Stimulated activated CD8-positive, alpha-beta memory T cell treated with anti-CD3 and anti-CD28 coated beads, Interleukin-4, amount 100 ng/mL, for 24 hours (primary cell): ENCODE measurements around the gene ZRANB1.

Experiments used
- DNase-seq: peaks from one replicate; pipeline ENCODE4 v3.0.0-alpha.2; 2020; ENCODE audit warnings: low read depth

ZRANB1 gene

GRCh38 chr10:124993736-124994451 lies 52.0 kb downstream of the ZRANB1 start:
- DNase-seq, result no peak

- no peak for DNase-seq
Observed at GRCh38 chr10:124994573-124995473, 52.9 kb downstream of the ZRANB1 start.

- DNase-seq, result no peak
Observed at GRCh38 chr10:124995605-124996004, 53.7 kb downstream of the ZRANB1 start.

GRCh38 chr10:124996127-124996853 lies 54.4 kb downstream of the ZRANB1 start:
- no peak for DNase-seq

GRCh38 chr10:124996854-124997215 lies 54.9 kb downstream of the ZRANB1 start:
- DNase-seq, result no peak

GRCh38 chr10:124997306-124997705 lies 55.4 kb downstream of the ZRANB1 start:
- DNase-seq, result no peak

- DNase-seq, result no peak
Observed at GRCh38 chr10:124997771-124998623, 56.1 kb downstream of the ZRANB1 start.

DNA sequence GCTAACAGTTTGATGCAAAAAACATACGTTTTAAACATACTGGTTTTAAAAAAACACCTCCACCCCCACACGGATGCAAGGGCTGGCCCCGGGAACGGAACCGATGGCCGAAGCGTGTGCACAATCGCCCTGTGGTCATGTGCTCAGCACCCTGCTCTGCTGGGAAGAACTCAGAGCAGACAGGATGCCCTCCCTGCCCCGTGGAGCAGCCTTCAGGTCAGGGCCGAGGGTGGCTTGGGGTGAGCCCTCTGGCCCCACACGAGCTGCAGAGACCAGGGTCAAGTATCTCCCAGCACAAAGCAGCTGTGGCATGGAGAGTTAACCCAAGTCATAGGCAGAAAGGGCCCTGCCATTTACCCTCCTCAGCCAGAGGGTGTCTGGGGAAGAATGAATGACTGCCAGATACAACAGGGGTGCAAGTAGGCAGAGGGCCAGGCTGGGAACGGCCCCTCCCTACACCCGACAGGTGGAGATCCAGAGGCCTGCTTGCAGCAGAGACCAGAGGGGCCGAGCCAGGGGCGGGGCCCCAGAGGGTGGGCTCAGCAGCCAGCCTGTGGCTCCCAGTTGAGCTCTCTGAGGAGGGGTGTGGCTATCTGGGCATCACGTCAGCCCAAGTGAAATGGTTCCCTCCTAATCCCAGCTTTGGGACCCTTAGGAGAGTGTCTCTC lies 56.8 kb downstream of the ZRANB1 start:
- DNase-seq, result no peak

- DNase-seq, result no peak
Observed at GRCh38 chr10:124999433-125000365, 57.8 kb downstream of the ZRANB1 start.

DNA sequence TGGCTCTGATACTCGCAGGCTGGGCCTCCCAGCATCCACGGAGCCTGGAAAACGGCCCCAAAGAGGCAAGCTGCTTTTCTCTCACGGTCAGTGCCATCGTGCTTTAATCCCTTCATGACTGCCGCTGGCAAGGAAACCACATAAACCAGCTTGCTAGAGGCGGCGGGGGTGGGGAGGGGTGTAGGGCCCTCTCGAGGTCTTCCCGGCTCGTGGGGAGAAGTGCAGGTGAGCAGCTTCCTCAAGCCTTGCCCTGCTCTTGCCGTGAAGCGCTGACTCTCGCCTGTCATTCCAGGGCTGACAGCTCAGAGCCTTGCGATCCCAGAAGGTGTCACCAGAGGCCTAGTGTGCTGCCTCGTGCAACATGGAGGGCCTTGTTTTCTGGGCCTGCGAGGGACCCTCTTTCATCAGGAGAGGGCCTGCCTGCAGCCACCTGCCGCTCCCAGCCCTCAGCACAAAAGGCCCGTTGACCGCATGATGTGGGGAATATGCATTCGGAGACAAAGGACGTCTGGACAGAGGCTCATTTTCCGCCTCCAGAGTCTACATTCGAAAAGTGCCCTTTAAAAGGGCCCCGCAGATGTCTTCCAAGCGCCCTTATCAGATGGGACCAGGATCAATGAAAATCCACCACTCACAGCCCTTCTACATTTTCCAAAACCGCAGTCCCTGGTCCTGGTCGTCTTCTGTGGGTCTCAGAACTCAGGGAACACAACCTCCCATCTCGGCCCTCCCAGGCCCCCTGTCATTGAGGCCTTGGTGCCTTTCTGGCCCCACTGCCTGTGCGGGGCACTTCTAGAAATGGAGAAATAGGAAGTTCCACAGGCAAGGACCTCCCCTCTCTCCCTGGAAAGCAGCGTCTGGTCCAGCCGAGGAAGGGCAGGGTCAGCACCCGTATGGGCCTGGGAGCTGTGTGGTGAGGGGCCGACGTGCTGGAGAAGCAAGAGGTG lies 58.7 kb downstream of the ZRANB1 start:
- DNase-seq, result no peak

GRCh38 chr10:125001313-125002046 lies 59.6 kb downstream of the ZRANB1 start:
- DNase-seq, result no peak

GRCh38 chr10:125002047-125002422 lies 60.1 kb downstream of the ZRANB1 start:
- DNase-seq, result no peak

- no peak for DNase-seq
Observed at GRCh38 chr10:125002423-125003145, 60.7 kb downstream of the ZRANB1 start.

DNA sequence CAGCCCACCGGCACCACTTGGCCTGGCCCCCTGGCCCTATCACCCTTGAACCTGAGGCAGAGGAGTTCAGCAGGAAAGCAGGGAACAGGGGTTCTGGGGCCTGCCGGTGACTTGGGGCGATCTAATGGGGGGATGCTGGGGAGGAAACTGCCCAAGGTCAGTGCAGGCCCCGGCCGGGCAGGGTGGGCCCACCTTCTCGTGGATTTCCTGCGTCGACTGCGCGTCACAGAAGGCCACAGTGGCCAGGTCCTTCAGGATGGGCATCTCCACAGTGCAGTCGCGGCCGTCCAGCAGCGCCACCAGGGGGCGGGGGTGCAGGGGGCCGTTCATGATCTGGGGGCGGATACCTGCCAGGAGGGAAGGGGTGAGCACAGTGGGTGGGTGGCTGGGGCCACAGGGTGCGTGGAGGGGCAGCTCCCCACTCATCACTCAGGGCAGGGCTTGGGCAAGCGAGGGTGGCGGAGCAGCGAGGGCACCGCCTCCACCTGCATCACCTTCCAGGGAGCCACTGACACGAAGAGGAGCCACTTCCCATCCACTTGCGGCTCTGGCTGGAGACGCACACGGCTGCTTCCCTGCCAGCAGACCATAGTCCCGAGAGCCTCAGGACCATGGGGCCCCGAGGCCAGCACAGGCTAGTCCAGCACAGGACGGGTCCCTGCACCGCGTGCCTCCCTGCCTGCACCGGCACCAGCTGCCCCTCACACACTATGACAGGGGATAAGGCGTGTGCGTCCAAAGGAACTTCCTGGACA lies 61.4 kb downstream of the ZRANB1 start:
- no peak for DNase-seq

DNA sequence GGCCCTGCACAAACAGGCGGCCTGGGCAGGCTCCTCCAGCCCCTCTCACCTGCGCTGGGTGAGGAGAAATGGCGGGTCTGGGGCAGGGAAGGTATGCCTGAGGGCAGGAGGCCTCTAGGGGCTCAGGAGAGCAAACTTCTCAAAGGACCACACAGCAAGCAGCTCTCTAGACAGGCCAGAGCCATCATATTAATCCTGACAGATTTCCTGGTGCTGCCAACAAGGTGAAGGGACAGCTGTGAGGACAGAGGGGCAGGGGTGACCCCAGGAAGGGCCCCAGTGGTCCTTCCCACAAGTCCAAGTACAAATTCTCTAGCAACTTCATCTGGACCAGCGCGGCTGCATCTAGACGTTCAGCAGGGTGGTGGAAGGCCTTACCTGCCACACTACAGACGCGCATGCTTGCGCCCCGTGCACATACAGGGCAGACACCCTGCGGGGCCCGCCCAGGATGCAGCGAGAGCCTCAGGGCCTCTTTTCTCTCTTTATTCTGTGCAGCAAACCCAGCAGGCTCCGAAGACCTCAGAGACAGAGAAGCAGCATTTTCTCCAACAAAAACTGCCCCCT lies 62.1 kb downstream of the ZRANB1 start:
- no peak for DNase-seq

DNA sequence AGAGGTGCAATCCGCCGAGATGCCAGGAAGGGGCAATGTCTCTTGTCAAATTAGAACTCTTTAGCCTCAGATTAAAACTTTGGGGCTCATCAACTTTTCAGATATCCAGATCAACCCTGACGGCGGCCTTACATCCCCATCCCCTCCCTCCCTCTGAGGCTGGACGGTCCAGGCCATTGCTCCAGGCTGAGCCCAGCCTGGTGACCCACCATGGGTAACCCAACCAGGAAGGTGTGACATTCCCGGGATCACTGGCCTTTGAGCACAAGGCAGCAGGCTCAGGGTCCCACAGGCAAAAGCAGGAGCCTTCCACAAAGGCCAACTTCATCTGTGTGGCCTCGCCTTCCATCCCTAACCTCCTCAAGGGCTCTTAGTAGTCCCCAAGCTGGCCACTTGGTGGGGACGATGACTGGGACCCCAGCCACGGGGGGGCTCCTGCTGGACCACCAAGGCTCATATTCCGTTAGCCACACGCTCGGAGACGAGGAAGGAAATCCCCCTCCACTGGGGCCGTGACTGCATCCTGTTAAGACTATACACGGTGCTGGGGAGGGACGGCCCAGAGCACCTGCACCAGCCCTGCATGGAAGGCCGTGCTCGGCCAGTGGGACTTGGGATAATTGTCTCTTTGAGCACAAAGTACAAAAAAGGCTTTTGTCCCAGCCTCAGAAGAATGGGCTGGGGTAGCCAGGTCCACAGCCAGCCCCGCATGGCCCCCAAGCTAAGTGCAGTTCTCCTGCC lies 62.8 kb downstream of the ZRANB1 start:
- no peak for DNase-seq
